GM18873 (cell line): ENCODE measurements around the gene LDLRAD4.

ENCODE experiments used
- ATAC-seq: cut with Tn5 transposase; IDR thresholded peaks from one replicate; pipeline ENCODE4 v1.9.1; 2021; ENCODE audit warnings: mild to moderate bottlenecking, moderate library complexity, moderate number of reproducible peaks; ENCODE audit not compliant: unreplicated experiment, low FRiP score

LDLRAD4 gene

GRCh38 chr18:13520741-13521140 lies 302.2 kb downstream of the LDLRAD4 start:
- ATAC-seq = no peak

GRCh38 chr18:13521418-13521817 lies 302.9 kb downstream of the LDLRAD4 start:
- ATAC-seq = no peak

DNA sequence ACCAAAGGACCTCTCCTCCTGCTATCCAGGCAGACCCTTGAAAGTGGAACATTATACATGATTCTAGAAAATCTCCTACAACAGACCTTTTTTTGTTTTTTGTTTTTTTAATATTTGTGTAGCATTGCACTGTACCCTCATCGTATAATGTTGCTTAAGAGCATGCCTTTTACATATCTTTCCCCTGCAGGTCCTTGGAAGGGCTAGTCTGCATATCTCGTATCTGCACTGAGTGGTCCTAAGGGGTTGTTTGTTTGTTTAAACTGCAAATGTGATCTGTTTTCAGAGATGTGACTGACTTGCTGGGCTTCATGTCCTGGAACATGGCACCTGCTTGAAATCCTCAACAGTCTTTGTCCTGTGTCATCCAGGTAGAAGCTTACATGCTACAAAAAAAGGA lies 303.7 kb downstream of the LDLRAD4 start:
- ATAC-seq = no peak

DNA sequence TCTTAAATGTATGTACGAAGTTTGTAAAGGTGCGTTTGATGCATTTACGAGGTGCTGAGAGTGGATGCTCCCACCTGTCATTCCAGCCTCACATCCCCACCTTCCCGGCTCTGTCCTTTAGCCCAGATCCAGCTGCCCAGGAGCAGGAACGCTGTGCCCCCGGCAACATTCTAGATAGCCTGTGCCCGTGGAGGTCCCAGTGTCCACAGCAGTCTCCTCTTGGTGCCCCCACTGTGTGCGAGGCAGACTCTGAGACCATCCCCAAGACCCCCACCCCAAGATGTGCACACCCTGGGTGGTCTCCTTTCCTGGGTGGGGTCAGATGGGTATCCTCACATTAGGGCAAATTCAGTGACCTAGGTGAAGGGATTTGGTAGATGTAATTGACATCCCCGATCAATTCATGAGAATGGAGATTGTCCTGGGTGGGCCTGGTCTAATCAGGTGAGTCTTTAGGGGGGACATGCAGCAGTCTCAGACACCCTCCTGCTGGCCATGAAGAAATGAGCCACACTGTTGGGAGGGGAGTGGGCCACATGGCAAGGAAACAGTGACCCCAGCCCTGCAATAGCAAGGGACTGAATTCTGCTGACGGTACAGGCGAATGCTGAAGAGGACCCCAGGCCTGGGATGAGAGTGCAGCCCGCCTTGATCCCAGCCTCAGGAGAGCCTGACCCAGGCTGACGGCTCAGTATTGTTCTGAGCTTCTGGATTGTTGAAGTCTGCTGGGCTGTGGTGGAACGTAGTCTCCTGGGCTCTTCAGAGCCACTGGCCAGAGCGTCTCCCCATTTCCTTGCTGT lies 304.5 kb downstream of the LDLRAD4 start:
- no peak for ATAC-seq

DNA sequence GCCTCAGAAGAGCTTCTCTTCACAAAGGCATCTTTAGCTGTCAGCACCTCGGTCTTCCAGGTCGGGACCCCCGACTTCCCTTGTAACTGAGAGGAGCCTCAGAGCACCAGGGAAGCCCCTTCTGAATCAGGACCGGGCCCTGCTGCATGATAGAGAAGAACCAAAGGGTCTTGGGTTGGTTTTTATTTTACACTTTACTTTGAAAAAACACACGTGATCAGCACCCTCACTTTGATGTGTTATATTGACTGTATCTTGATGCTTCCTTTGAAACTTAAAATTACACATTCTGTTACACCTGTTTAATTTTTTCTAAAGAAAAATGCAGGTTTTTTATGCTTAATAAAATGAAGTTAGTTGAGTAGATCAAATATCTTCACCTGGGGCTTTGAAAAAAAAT lies 305.5 kb downstream of the LDLRAD4 start:
- ATAC-seq = no peak

DNA sequence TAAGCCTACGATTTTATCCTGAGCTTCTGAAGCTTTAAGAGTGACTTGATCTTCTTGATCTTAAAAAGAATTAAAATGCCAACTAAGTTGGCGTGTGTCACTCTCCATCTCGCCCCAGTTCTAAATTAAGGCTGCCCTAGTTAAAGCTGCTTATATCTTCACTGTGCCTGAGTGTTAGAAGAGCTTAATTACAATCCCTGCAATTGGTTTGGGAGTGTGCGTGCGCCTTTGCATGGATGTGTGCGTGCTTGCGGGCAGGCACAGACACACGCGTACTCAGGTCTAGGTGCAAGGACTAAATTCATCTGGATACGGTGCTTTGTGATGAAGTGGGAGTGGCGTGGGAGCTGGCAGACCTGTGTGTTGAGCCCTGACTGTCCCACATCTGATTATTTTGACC lies 306.3 kb downstream of the LDLRAD4 start:
- no peak for ATAC-seq

- ATAC-seq = no peak
Observed at GRCh38 chr18:13525381-13526029, 306.9 kb downstream of the LDLRAD4 start.

GRCh38 chr18:13526519-13526918 lies 308.0 kb downstream of the LDLRAD4 start:
- ATAC-seq = no peak

- ATAC-seq = no peak
Observed at GRCh38 chr18:13527256-13527655, 308.7 kb downstream of the LDLRAD4 start.

DNA sequence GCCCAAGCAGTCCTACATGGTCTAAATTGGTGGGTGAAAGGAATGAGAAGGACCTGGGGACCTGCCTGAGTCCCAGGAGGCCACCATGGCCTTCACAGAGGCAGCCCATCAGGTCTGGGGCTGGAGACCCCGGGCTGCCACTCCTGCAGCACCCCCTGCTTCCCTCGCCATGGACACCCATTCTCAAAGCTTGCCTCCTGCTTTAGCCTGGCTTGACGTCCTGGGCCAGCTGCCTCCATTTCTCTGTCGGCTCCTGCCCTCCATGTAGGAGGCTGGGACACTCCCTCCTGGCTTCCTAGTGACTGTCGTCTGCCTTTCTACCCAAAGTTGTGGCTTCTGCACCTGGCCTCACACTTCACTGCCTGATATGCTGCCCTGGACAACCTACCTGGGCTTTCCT lies 309.2 kb downstream of the LDLRAD4 start:
- no peak for ATAC-seq

DNA sequence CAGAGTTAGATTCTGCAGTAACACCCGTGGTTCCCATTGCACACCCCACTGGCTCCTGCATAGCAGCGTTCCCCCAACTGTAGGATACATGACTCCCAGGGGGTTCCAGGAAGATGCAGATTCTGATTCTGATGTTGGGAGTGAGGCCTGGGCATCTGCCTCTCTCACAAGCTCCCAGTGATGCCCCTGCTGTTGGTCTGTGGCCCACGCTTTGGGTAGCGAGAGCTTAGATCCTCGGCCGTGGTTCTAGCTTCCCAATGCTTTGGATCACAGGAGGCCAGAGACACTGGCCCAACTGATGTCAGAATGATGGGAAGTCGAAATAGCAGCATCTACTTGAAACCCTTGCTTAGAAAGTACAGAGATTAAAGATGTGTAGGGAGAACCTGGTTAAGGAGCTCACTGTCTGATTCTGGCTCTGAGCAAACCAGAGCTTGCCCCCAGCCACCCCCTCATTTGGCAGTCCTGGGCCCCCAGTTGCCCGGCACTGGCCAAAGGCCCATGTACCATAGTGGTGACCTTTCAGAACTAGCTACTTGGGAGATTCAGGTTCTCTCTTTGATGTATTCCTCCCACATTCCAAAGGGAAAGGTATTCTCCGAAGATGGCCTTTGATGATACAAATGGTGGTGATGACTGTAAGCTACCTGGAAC lies 310.3 kb downstream of the LDLRAD4 start:
- ATAC-seq = no peak

- ATAC-seq = no peak
Observed at GRCh38 chr18:13530033-13530878, 311.7 kb downstream of the LDLRAD4 start.

DNA sequence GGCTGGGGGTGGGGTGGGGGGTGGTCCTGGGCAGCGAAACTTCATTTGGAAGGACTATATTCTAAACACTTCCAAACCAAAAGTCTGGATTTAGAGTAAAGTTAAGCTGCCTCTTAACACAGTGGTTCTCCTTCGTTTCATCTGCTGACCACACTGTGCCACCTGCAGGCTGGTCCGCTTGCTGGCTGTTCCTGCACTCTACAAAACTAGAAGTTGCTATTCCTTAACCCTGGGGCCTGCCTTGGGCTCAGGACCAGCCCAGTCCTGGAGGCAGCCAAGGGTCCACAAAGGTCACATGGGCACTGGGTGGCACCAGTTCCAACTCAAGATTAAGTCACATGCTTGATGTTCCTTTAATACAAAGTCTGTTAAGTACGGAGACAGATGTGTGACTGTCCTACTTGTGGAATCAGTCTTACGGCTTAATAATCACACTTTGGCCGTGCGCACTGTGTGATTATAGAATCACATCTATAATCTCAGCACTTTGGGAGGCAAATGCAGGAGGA lies 312.4 kb downstream of the LDLRAD4 start:
- no peak for ATAC-seq

GRCh38 chr18:13531681-13532325 lies 313.2 kb downstream of the LDLRAD4 start:
- no peak for ATAC-seq

DNA sequence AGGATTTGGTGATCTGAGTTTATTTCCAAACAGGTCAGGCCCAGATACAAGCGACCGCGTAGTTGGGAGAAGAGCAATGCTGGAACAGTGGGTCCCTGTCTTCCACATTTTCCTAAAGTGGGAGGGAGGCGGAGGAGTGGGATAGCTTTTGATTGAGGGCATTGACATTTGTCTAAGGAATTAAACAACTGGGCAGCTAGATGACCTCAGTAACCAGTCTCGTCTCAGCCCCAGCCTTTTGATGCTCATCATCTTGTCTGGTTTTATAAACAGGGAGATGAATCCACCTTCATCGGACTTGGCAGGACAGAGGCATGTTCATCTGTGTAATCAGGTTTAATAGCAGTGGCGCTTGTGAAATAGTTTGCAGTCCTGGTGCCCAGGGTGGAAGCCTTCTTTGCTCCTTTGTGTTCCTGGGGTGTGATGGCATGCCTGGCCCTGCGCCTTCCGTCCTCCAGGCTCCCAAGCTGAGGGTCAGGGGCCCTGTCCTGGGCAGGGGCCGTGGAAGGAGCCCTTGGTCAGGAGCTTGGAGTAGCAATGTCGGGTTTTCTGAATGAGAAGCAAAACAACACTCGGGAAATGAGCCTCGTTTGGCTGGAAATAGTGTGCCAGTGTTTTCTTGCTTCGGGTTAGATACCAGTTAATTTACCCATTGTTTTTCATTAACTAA lies 314.0 kb downstream of the LDLRAD4 start:
- no peak for ATAC-seq

DNA sequence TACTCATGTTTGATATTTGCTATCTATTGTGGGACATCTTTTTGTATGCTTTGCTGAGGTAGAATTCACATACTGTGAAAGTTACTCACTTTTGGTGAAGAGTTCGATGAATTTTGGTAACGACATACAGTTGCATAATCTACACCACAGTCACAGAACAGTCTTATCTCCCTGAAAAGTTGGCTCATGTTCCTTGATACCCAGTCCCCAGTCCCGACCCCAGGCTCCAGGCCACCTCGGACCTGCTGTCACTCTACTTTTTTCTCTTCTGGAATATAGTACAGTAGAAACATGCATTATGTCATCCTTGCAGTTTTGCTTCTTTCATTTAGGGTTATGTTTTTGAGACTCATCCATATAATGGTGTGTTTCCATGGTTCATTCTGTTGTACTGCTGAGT lies 316.1 kb downstream of the LDLRAD4 start:
- no peak for ATAC-seq

- no peak for ATAC-seq
Observed at GRCh38 chr18:13536578-13536977, 318.0 kb downstream of the LDLRAD4 start.

GRCh38 chr18:13537022-13537780 lies 318.6 kb downstream of the LDLRAD4 start:
- ATAC-seq = no peak

DNA sequence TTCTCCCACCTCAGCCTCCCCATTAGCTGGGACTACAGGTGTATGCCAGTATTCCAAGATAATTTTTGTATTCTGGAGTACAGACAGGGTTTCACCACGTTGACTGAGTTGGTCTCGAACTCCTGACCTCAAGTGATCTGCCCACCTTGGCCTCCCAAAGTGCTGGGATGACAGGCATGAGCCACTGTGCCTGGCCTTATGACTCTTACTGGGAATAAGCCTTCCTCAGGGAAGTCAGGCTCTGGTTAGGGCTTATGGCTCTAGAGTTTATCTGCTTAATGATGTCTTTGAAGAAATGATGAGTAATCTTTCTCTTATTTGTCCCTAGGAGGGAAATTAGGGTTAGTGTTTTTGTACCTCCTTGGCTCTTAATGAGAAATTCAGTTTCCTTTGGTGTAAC lies 320.1 kb downstream of the LDLRAD4 start:
- no peak for ATAC-seq
